HEK293 (cell line): ENCODE data around the gene TRIM26.

Experiments used
- AEBP2 ChIP-seq: fragments of 450-650 bp; formaldehyde crosslinking; IDR thresholded peaks from 2 replicates; pipeline ENCODE4 v1.5.1; 2016; ENCODE audit warnings: missing biosample characterization, missing genetic modification characterization, borderline replicate concordance
- ATF2 ChIP-seq: fragments of 450-650 bp; formaldehyde crosslinking; IDR thresholded peaks from 2 replicates; pipeline ENCODE4 v1.5.1; 2016; ENCODE audit warnings: missing biosample characterization, missing genetic modification characterization, low read depth
- GLI2 ChIP-seq: fragments of 450-650 bp; formaldehyde crosslinking; IDR thresholded peaks from 2 replicates; pipeline ENCODE4; 2017; ENCODE audit warnings: missing biosample characterization, missing genetic modification characterization, low read depth, borderline replicate concordance
- HOXC10 ChIP-seq: sonication (generic); formaldehyde crosslinking; IDR thresholded peaks from 2 replicates; pipeline ENCODE4 v1.8.1; 2023; ENCODE audit warnings: mild to moderate bottlenecking, missing genetic modification reagents
- HOXD13 ChIP-seq: sonication (generic); formaldehyde crosslinking; IDR thresholded peaks from 2 replicates; pipeline ENCODE4 v1.8.0; 2022; ENCODE audit warnings: missing genetic modification reagents, borderline replicate concordance
- KLF16 ChIP-seq: fragments of 450-650 bp; formaldehyde crosslinking; IDR thresholded peaks from 2 replicates; pipeline ENCODE4 v1.5.1; 2017; ENCODE audit warnings: missing biosample characterization, missing genetic modification characterization
- KLF17 ChIP-seq: fragments of 450-650 bp; formaldehyde crosslinking; IDR thresholded peaks from 2 replicates; pipeline ENCODE4 v1.5.1; 2016; ENCODE audit warnings: missing biosample characterization, missing genetic modification characterization
- PATZ1 ChIP-seq: fragments of 450-650 bp; formaldehyde crosslinking; IDR thresholded peaks from 2 replicates; pipeline ENCODE4 v1.5.1; 2016; ENCODE audit warnings: missing biosample characterization, missing genetic modification characterization
- SCRT1 ChIP-seq: fragments of 450-650 bp; formaldehyde crosslinking; IDR thresholded peaks from 2 replicates; pipeline ENCODE4 v1.5.1; 2016; ENCODE audit warnings: missing biosample characterization, missing genetic modification characterization, borderline replicate concordance
- TCF7L2 ChIP-seq: IDR thresholded peaks from 2 replicates; pipeline ENCODE4 v1.6.1; 2011; ENCODE audit warnings: low read depth, mild to moderate bottlenecking, inconsistent platforms, low read length, moderate library complexity, borderline replicate concordance
- WT1 ChIP-seq: fragments of 450-650 bp; formaldehyde crosslinking; IDR thresholded peaks from 2 replicates; pipeline ENCODE4 v1.5.1; 2016; ENCODE audit warnings: missing biosample characterization, missing genetic modification characterization
- ZBTB17 ChIP-seq: fragments of 450-650 bp; formaldehyde crosslinking; IDR thresholded peaks from 2 replicates; pipeline ENCODE4 v1.5.1; 2016; ENCODE audit warnings: missing biosample characterization, missing genetic modification characterization
- ZBTB20 ChIP-seq: fragments of 450-650 bp; formaldehyde crosslinking; IDR thresholded peaks from 2 replicates; pipeline ENCODE4 v1.5.1; 2016; ENCODE audit warnings: missing biosample characterization, missing genetic modification characterization
- ZEB2 ChIP-seq: fragments of 450-650 bp; formaldehyde crosslinking; IDR thresholded peaks from 2 replicates; pipeline ENCODE4 v1.5.1; 2016; ENCODE audit warnings: missing biosample characterization, missing genetic modification characterization
- ZNF133 ChIP-seq: fragments of 450-650 bp; formaldehyde crosslinking; IDR thresholded peaks from 2 replicates; pipeline ENCODE4 v1.5.1; 2016; ENCODE audit warnings: missing biosample characterization, missing genetic modification characterization
- ZNF146 ChIP-seq: fragments of 450-650 bp; formaldehyde crosslinking; IDR thresholded peaks from 2 replicates; pipeline ENCODE4 v1.5.1; 2016; ENCODE audit warnings: missing biosample characterization, missing genetic modification characterization
- ZNF157 ChIP-seq: fragments of 450-650 bp; formaldehyde crosslinking; IDR thresholded peaks from 2 replicates; pipeline ENCODE4 v1.5.1; 2016; ENCODE audit warnings: missing biosample characterization, missing genetic modification characterization
- ZNF174 ChIP-seq: fragments of 450-650 bp; formaldehyde crosslinking; IDR thresholded peaks from 2 replicates; pipeline ENCODE4 v1.5.0; 2017; ENCODE audit warnings: missing biosample characterization, mild to moderate bottlenecking, missing genetic modification characterization
- ZNF24 ChIP-seq: fragments of 450-650 bp; formaldehyde crosslinking; IDR thresholded peaks from 2 replicates; pipeline ENCODE4 v1.5.1; 2016; ENCODE audit warnings: missing biosample characterization, missing genetic modification characterization
- ZNF274 ChIP-seq, 2 experiments: fragments of 200-500 bp in 1 of 2; fragments of 450-650 bp in 1 of 2; sonication (Bioruptor generic) in 1 of 2; formaldehyde crosslinking in 1 of 2; IDR thresholded peaks; 2 replicates each; pipeline versions ENCODE4 v1.5.1 to v1.6.1; 2014 to 2016; ENCODE audit warnings: borderline replicate concordance in 1 of 2, inconsistent platforms in 1 of 2, low read length in 1 of 2, missing biosample characterization in 1 of 2, missing genetic modification characterization in 1 of 2
- ZNF280D ChIP-seq: fragments of 450-650 bp; formaldehyde crosslinking; IDR thresholded peaks from 2 replicates; pipeline ENCODE4 v1.5.1; 2016; ENCODE audit warnings: missing biosample characterization, missing genetic modification characterization
- ZNF335 ChIP-seq: fragments of 450-650 bp; formaldehyde crosslinking; conservative IDR thresholded peaks from 2 replicates; pipeline ENCODE4 v1.5.1; 2016; ENCODE audit warnings: missing biosample characterization, missing genetic modification characterization
- ZNF391 ChIP-seq: fragments of 450-650 bp; formaldehyde crosslinking; IDR thresholded peaks from 2 replicates; pipeline ENCODE4 v1.5.1; 2016; ENCODE audit warnings: low read depth, missing biosample characterization, missing genetic modification characterization, borderline replicate concordance
- ZNF521 ChIP-seq: fragments of 450-650 bp; formaldehyde crosslinking; IDR thresholded peaks from 2 replicates; pipeline ENCODE4 v1.5.1; 2017; ENCODE audit warnings: missing biosample characterization, mild to moderate bottlenecking, missing genetic modification characterization
- ZNF548 ChIP-seq: fragments of 450-650 bp; formaldehyde crosslinking; IDR thresholded peaks from 2 replicates; pipeline ENCODE4 v1.5.1; 2016; ENCODE audit warnings: missing biosample characterization, missing genetic modification characterization
- ZNF549 ChIP-seq: fragments of 450-650 bp; IDR thresholded peaks from 2 replicates; pipeline ENCODE4 v1.5.1; 2018; ENCODE audit warnings: missing biosample characterization, missing genetic modification characterization, mild to moderate bottlenecking, inconsistent platforms, moderate library complexity
- ZNF596 ChIP-seq: fragments of 450-650 bp; IDR thresholded peaks from 2 replicates; pipeline ENCODE4 v1.5.0; 2018; ENCODE audit warnings: missing biosample characterization, mild to moderate bottlenecking, missing genetic modification characterization, moderate library complexity
- ZNF610 ChIP-seq: fragments of 450-650 bp; formaldehyde crosslinking; IDR thresholded peaks from 2 replicates; pipeline ENCODE4 v1.5.1; 2016; ENCODE audit warnings: missing biosample characterization, missing genetic modification characterization, borderline replicate concordance
- ZNF621 ChIP-seq: fragments of 450-650 bp; formaldehyde crosslinking; IDR thresholded peaks from 2 replicates; pipeline ENCODE4 v1.5.1; 2017; ENCODE audit warnings: missing biosample characterization, missing genetic modification characterization
- ZNF654 ChIP-seq: fragments of 450-650 bp; formaldehyde crosslinking; IDR thresholded peaks from 2 replicates; pipeline ENCODE4 v1.5.1; 2016; ENCODE audit warnings: low read depth, missing biosample characterization, missing genetic modification characterization
- ZNF701 ChIP-seq: fragments of 450-650 bp; formaldehyde crosslinking; IDR thresholded peaks from 2 replicates; pipeline ENCODE4 v1.5.1; 2016; ENCODE audit warnings: missing biosample characterization, missing genetic modification characterization
- ZNF76 ChIP-seq: fragments of 450-650 bp; formaldehyde crosslinking; IDR thresholded peaks from 2 replicates; pipeline ENCODE4; 2016; ENCODE audit warnings: low read depth, missing biosample characterization, missing genetic modification characterization, borderline replicate concordance
- ZNF837 ChIP-seq: fragments of 450-650 bp; formaldehyde crosslinking; IDR thresholded peaks from 2 replicates; pipeline ENCODE4 v1.5.1; 2016; ENCODE audit warnings: missing biosample characterization, missing genetic modification characterization
- ZSCAN16 ChIP-seq: fragments of 450-650 bp; formaldehyde crosslinking; IDR thresholded peaks from 2 replicates; pipeline ENCODE4 v1.5.1; 2016; ENCODE audit warnings: missing biosample characterization, missing genetic modification characterization

The TRIM26 gene

GRCh38 chr6:30156262-30156599, 57.0 kb downstream of the TRIM26 start (continued):
- no peak for TF ChIP-seq SCRT1
- no peak for TF ChIP-seq ZNF391 (tag by site-specific recombination)
- no peak; the same call in 1 of the 2 replicates for TF ChIP-seq KLF16 (tag by site-specific recombination)
- no peak for TF ChIP-seq ZNF280D
- peak; percentile 61; the same call in 1 of the 2 replicates for TF ChIP-seq ZBTB17 (tag by site-specific recombination)
- peak; percentile 91 for TF ChIP-seq ZEB2 (tag by site-specific recombination)
- TF ChIP-seq ZNF335 (tag by site-specific recombination) = peak; percentile 87
- TF ChIP-seq ZNF548 (tag by site-specific recombination) = no peak
- TF ChIP-seq GLI2 (tag by site-specific recombination) = no peak
- peak; percentile 89 for TF ChIP-seq ZNF24 (tag by site-specific recombination)
- peak; percentile 99 for TF ChIP-seq WT1 (tag by site-specific recombination)
- TF ChIP-seq HOXD13 (CRISPR knock-in tag) = no peak
- TF ChIP-seq ZNF837 (tag by site-specific recombination) = no peak
- no peak for TF ChIP-seq ZNF701 (tag by site-specific recombination)
- no peak for TF ChIP-seq AEBP2 (tag by site-specific recombination)
- TF ChIP-seq ZNF157 (tag by site-specific recombination) = no peak
- TF ChIP-seq ZBTB20 (tag by site-specific recombination) = no peak
- TF ChIP-seq ZSCAN16 (tag by site-specific recombination) = no peak
- TF ChIP-seq ZNF174 (tag by site-specific recombination) = no peak
- no peak for TF ChIP-seq ZNF621 (tag by site-specific recombination)
- peak; percentile 77; the same call in 1 of the 2 replicates for TF ChIP-seq ZNF76
- peak; percentile 93 for TF ChIP-seq KLF17
- TF ChIP-seq ZNF549 (tag by site-specific recombination) = no peak
- no peak for TF ChIP-seq TCF7L2
- peak; percentile 91 for TF ChIP-seq ATF2 (tag by site-specific recombination)
- TF ChIP-seq ZNF654 (tag by site-specific recombination) = no peak
- no peak for TF ChIP-seq HOXC10 (CRISPR knock-in tag)
- peak; percentile 89 for TF ChIP-seq PATZ1 (tag by site-specific recombination)
- no peak for TF ChIP-seq ZNF610 (tag by site-specific recombination)
- no peak for TF ChIP-seq ZNF274 (IDR thresholded peaks at IDR 0.05; ENCODE audit: low read length)
- no peak for TF ChIP-seq ZNF274 (tag by site-specific recombination; IDR thresholded peaks at IDR 0.05; ENCODE audit: borderline replicate concordance)
- TF ChIP-seq ZNF521 (tag by site-specific recombination) = no peak
- TF ChIP-seq ZNF146 = no peak
- no peak for TF ChIP-seq ZNF596
- TF ChIP-seq ZNF133 = no peak
